Lung (tissue), 12 donors: Measurements from ENCODE around the gene SCARF2. TPM values are rescaled to one million over a fixed set of nuclear protein-coding genes. Genes with fewer than 3 reads are reported as not detected.
A peak's percentile ranks its signal among the peaks of the same experiment; 100 is the strongest.
"Not testable (repeated sequence)": the region's sequence is repeated elsewhere in the genome, so short reads cannot be mapped to it uniquely, and the experiment has no call there.

Source experiments
- ATAC-seq: fragments of 200-7000 bp; cut with Tn5 transposase; one replicate; pipeline ENCODE4 v1.9.1; 2020; ENCODE audit warnings: moderate number of reproducible peaks; ENCODE audit not compliant: insufficient read depth, low FRiP score
- DNase-seq, 3 donors: peaks; one replicate each; pipeline ENCODE4 v3.0.0-alpha.2; 2013 to 2017
- H3K27ac ChIP-seq, 2 donors: one replicate each; pipeline ENCODE4 v1.5.1; 2013; ENCODE audit warnings: mild to moderate bottlenecking in 2 of 2, moderate library complexity in 2 of 2, control low read depth in 1 of 2, inconsistent platforms in 1 of 2, low read depth in 1 of 2, low read length in 1 of 2
- H3K27me3 ChIP-seq, 3 donors: one replicate each; pipeline ENCODE4 v1.5.1; 2013; ENCODE audit warnings: low read length in 2 of 3; ENCODE audit not compliant: control insufficient read depth in 3 of 3, insufficient read depth in 3 of 3
- H3K36me3 ChIP-seq, 4 donors: one replicate each; pipeline ENCODE4 v1.5.1; 2013; ENCODE audit warnings: low read length in 4 of 4, mild to moderate bottlenecking in 1 of 4, moderate library complexity in 1 of 4; ENCODE audit not compliant: control insufficient read depth in 4 of 4, insufficient read depth in 4 of 4
- H3K4me1 ChIP-seq, 5 donors: one replicate each; pipeline ENCODE4 v1.5.1; 2013; ENCODE audit warnings: low read length in 5 of 5, mild to moderate bottlenecking in 2 of 5, moderate library complexity in 1 of 5; ENCODE audit not compliant: control insufficient read depth in 5 of 5, insufficient read depth in 5 of 5
- H3K4me3 ChIP-seq: one replicate; pipeline ENCODE4 v1.5.1; 2013; ENCODE audit warnings: mild to moderate bottlenecking, control low read depth, moderate library complexity
- H3K9ac ChIP-seq, 2 donors: one replicate each; pipeline ENCODE4 v1.5.1; 2013; ENCODE audit warnings: low read length in 2 of 2, control low read depth in 1 of 2; ENCODE audit not compliant: insufficient read depth in 1 of 2
- H3K9me3 ChIP-seq, 4 donors: one replicate each; pipeline ENCODE4 v1.5.1; 2013; ENCODE audit warnings: low read length in 3 of 4, mild to moderate bottlenecking in 1 of 4, moderate library complexity in 1 of 4; ENCODE audit not compliant: control insufficient read depth in 4 of 4, insufficient read depth in 3 of 4
- CTCF ChIP-seq: IDR thresholded peaks from 2 replicates; pipeline ENCODE4 v1.5.1; 2012; ENCODE audit warnings: mild to moderate bottlenecking; ENCODE audit errors: control extremely low read depth, extremely low read depth
- WGBS, 2 donors: extraction: QIAGEN DNeasy Blood & Tissue Kit; methylation state at CpG; one replicate each; pipeline ENCODE4 v1.1.7; 2013; 5-methylcytosine and 5-hydroxymethylcytosine counted together
- polyA plus RNA-seq, 2 donors: library from polyadenylated mRNA; stranded (reverse); fragments of 200-250 nt; gene quantifications; one replicate each; pipeline ENCODE4 v1.2.1, GENCODE V29; 2013
- total RNA-seq, 2 donors: library from RNA; depleted of rRNA in 1 of 2; stranded (reverse); fragments of >200 nt in 1 of 2; gene quantifications; one replicate each; pipeline ENCODE4 v1.2.1, GENCODE V29; 2014 to 2021
- donor health status: control.
- donor health status: control.
- donor health status: Bipolar disorder and iron deficiency.
- donor health status: healthy.
- donor health status: DM: yes; HTN: yes; CAD: no.

Gene SCARF2
- total and polyA plus RNA-seq, 4 donors: 4.7 to 32.9 (median 16.4) TPM

- H3K4me1 ChIP-seq: no peaks in the 10 kb centered on the region
- H3K4me3 ChIP-seq: no peak overlapping the region
- no peak for TF ChIP-seq CTCF
- no peaks in the 10 kb centered on the region for H3K27me3 ChIP-seq
- H3K9ac ChIP-seq: no peak overlapping the region
- H3K36me3 ChIP-seq: no peaks in the 10 kb centered on the region
- H3K9me3 ChIP-seq: no peaks in the 10 kb centered on the region
- ATAC-seq: no peak
- no peak overlapping the region for H3K27ac ChIP-seq
- peak in 1 of 3 donors; percentile 24 for DNase-seq
- 85 to 95% methylated on average over 9 of the region's 9 CpGs for WGBS, 2 donors
Observed at GRCh38 chr22:20383538-20383937, 54.1 kb downstream of the SCARF2 start.

GRCh38 chr22:20380486-20380885, 57.1 kb downstream of the SCARF2 start:
- no peak for DNase-seq
- H3K36me3 ChIP-seq: no peaks in the 10 kb centered on the region
- WGBS, 2 donors: 24 to 45% methylated on average over 1 of the region's 1 CpG
- H3K27ac ChIP-seq: no peak overlapping the region
- no peak for ATAC-seq
- TF ChIP-seq CTCF: no peak
- no peak overlapping the region for H3K9ac ChIP-seq
- no peak overlapping the region for H3K4me3 ChIP-seq
- no peaks in the 10 kb centered on the region for H3K9me3 ChIP-seq
- H3K27me3 ChIP-seq: no peaks in the 10 kb centered on the region
- H3K4me1 ChIP-seq: peaks cover 0 to 7% (median 0%) of the 10 kb centered on the region in 5 donors

GRCh38 chr22:20378684-20379083, 58.9 kb downstream of the SCARF2 start:
- not testable (repeated sequence) for H3K27me3 ChIP-seq, DNase-seq, H3K27ac ChIP-seq, H3K9ac ChIP-seq, H3K9me3 ChIP-seq, H3K4me3 ChIP-seq, ATAC-seq, H3K4me1 ChIP-seq, H3K36me3 ChIP-seq
- WGBS, 2 donors: 93 to 98% methylated on average over 5 of the region's 5 CpGs

GRCh38 chr22:20378110-20378509, 59.5 kb downstream of the SCARF2 start:
- Histone ChIP-seq H3K4me1 (peaks cover 0 to 7% (median 0%) of the 10 kb centered on the region in 5 donors), H3K4me3 (no peak overlapping the region), H3K27me3 (no peaks in the 10 kb centered on the region), H3K9ac (no peak overlapping the region), H3K9me3 (no peaks in the 10 kb centered on the region), H3K36me3 (no peaks in the 10 kb centered on the region), H3K27ac (no peak overlapping the region)
- 70 to 81% methylated on average over 4 of the region's 4 CpGs for WGBS, 2 donors
- ATAC-seq (no peak), DNase-seq (peak in 2 of 3 donors; percentile 22 to 44)
- no peak for TF ChIP-seq CTCF

- ATAC-seq, H3K9me3 ChIP-seq, H3K27me3 ChIP-seq, DNase-seq, H3K4me3 ChIP-seq, H3K9ac ChIP-seq, H3K36me3 ChIP-seq, H3K4me1 ChIP-seq, H3K27ac ChIP-seq: not testable (repeated sequence)
- WGBS, 2 donors: 95 to 96% methylated on average over 11 of the region's 11 CpGs
Observed at GRCh38 chr22:20376983-20377382, 60.6 kb downstream of the SCARF2 start.

GRCh38 chr22:20376281-20376680, 61.3 kb downstream of the SCARF2 start:
- ATAC-seq: not testable (repeated sequence)

More at GRCh38 chr22:20376281-20376680, 61.3 kb downstream of the SCARF2 start:
- not testable (repeated sequence) for H3K4me1 ChIP-seq, H3K27ac ChIP-seq, H3K27me3 ChIP-seq, H3K36me3 ChIP-seq, H3K9ac ChIP-seq, H3K4me3 ChIP-seq, H3K9me3 ChIP-seq, DNase-seq
- WGBS, 2 donors: 95 to 96% methylated on average over 8 of the region's 8 CpGs
